Gastrocnemius medialis (tissue), 4 donors: ENCODE measurements around the gene NR6A1.

Experiments
- CTCF ChIP-seq, 5 experiments: fragments of 450-650 bp in 3 of 5; fragments of 200-600 bp in 2 of 5; sonication (generic) in 2 of 5; IDR thresholded peaks in 4 of 5; conservative IDR thresholded peaks in 1 of 5; 1 replicate in 4 of 5; 2 replicates in 1 of 5; pipeline ENCODE4 v1.5.1; 2016 to 2019; ENCODE audit warnings: antibody characterized with exemption in 5 of 5, mild to moderate bottlenecking in 3 of 5, moderate library complexity in 3 of 5
- POLR2A ChIP-seq, 2 donors: fragments of 450-650 bp; IDR thresholded peaks; one replicate each; pipeline ENCODE4 v1.6.1; 2017; ENCODE audit warnings: antibody characterized with exemption in 2 of 2, mild to moderate bottlenecking in 2 of 2, moderate library complexity in 2 of 2

GRCh38 chr9:124657516-124657915, 113.6 kb downstream of the NR6A1 start:
- TF ChIP-seq POLR2A (IDR thresholded peaks at IDR 0.05): no peak
- no peak for TF ChIP-seq CTCF (IDR thresholded peaks at IDR 0.05 in 4 of 5, conservative IDR thresholded peaks at IDR 0.05 in 1 of 5)
